ENCODE results near the gene RHBDL3.

- no peak for TF ChIP-seq CTCF (IDR thresholded peaks at IDR 0.05)
- no peak for TF ChIP-seq POLR2A (IDR thresholded peaks at IDR 0.05)
Observed at GRCh38 chr17:32314636-32315035, 49.0 kb downstream of the RHBDL3 start.
